ENCODE data around the gene KRT7. TPM values are rescaled to one million over a fixed set of nuclear protein-coding genes. Genes with fewer than 3 reads are reported as not detected.
"Not testable (repeated sequence)": the region's sequence is repeated elsewhere in the genome, so short reads cannot be mapped to it uniquely, and the experiment has no call there.

The KRT7 gene
- total RNA-seq, 1 experiment from 2014 or later, result 8.4 TPM

DNA sequence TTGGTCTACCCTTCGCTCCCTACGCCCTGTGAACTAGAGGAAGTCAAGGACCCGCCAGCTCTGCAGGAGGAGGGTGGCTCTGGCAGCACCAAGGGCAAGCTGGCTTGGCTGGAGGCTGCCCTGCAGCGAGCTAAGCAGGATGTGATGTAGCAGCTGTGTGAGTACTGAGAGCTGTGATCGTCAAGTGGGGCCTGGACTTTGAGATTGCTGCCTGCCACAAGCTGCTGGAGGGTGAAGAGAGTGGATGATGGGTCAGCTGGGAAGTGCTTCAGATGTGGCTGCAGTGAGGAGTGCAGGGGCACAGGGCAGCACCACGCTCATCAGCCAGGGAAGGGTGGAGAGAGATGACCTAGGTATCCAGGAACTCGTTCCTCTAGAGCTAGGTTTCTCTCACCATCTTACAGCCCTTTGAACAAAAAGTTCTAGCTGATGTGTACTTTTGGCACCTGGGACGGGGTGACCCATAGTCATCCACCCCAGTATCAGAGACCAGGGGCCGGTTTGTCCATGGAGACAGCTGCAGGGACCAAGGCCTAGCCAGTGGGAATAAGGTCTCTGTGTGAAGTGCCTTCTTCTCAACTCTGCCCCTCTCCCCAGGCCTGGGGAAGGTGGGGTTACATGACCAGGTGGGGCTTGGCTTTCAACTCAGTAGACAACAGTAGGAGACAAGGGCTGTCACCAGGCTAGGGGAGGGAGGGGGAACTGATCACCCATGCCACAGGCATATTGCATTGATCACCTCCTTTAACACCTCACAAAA lies 44.6 kb downstream of the KRT7 start:
- no peak for DNase-seq (ENCODE audit: low read depth)

- peak; percentile 76 for DNase-seq (ENCODE audit: low read depth)
Measured at GRCh38 chr12:52278575-52279421, 45.8 kb downstream of the KRT7 start.

- peak; percentile 72 for DNase-seq (ENCODE audit: low read depth)
Measured at GRCh38 chr12:52279422-52280318, 46.6 kb downstream of the KRT7 start.

GRCh38 chr12:52280319-52280795 lies 47.3 kb downstream of the KRT7 start:
- peak; percentile 98 for DNase-seq (ENCODE audit: low read depth)

DNA sequence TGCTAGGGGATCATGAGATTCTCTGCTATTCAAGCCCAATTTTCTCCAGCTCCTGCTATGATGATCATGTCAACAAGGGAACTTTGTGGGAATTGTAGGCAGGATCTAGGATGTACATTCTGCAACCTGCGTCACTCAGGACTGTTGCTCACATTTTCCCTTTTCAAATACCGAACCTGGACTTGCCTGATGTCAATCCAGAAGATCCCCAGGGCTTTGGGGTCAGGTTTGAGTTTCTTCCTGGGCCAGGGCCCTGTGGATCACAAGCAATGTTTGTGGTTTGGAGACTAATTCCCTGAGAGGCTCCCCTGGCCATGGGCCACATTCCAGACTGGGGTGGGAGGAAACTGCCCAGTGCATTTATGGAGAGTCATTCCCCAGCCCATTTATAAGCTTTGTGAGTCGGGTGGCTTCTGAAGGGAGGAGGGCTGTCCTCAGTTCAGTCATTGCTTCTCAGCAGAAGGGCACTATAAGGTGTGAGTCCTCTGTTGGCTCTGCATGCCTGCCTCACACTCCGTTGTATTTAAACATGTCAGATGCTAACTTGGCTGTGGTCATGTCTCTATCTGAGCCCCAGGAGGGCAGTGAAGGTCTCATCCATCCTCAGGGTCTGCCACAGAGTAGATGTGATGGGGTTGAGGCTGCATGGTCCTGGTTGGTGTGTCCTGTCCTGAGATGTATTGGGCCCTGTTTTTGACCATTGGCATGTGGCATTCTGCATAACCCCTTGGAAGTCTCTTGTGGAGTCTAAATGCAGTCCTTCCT lies 47.9 kb downstream of the KRT7 start:
- DNase-seq (ENCODE audit: low read depth), result peak; percentile 99

GRCh38 chr12:52284562-52285171 lies 51.6 kb downstream of the KRT7 start:
- peak; percentile 43 for DNase-seq (ENCODE audit: low read depth)

GRCh38 chr12:52285172-52285745 lies 52.2 kb downstream of the KRT7 start:
- DNase-seq (ENCODE audit: low read depth), result peak; percentile 91

DNA sequence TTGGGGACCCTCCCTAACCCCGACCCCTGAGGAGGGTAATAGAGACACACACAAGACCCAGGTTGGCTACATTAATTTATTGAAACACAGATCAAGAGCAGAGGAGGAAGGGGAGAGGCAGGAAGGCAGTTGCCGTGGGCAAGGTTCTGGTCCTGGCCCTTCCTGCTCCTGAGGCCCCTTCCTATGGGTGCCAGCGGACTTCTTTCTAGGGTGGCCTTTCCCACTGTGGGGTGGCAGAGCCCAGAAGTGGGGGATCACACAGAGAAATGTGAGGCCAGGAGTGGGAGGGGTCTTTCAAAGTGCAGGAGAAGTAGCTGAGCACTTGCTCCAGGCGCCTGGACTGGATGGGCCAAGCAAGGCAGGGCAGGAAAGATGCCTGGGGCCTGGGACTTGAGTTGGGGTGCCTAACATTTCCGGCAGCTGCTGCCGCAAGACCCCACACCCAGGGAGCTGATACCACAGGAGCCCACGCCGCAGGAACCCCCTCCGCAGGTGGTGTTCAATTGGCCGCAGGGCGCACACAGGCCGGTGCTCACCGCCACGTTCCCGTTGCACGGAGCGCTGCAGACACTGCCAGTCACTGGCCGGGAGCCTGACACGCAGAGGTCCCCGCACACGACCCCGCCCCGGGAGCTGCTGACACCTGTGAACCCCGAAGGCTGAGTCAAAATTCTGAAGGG lies 52.9 kb downstream of the KRT7 start:
- DNase-seq (ENCODE audit: low read depth), result no peak

DNA sequence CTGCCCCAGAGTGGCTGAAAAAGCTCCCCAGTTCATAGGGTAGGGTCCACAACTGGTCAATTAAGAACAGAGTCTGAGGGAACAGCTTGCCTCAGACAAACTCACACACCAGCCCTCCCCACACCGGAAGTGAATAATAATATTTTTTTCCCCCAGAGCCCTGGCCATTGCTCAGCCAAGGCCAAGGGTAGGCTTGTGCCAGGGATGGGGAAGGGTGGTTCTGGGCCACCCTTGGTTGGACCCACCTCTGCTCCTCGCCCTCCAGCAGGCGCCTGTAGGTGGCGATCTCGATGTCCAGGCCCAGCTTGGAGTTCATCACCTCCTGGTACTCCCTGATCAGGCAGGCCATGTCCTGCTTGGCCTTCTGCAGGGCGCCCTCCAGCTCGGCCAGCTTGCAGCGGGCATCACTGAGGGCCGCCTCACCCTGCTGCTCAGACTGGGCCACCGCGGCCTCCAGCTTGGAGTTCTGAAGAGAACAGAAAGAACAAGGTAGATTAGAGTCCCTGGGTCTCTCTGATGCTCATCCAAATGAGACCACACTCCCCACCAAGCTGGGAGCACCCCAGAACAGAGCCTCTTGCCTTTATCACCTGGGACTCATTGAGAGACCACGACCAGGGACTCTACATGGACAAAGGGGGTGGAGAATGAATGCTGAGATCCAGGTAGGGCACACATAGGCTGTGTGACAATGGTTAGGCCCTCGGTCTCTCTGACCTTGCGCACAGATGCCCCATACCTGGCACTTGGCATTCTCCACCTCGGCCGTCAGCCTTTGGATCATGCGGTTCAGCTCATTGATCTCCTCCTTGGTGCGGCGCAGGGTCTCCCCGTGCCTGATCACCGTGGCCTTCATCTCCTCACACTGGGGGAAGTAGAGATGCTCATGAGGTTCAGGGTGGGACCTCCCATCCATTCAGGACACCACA lies 54.1 kb downstream of the KRT7 start:
- peak; percentile 64 for DNase-seq (ENCODE audit: low read depth)

DNA sequence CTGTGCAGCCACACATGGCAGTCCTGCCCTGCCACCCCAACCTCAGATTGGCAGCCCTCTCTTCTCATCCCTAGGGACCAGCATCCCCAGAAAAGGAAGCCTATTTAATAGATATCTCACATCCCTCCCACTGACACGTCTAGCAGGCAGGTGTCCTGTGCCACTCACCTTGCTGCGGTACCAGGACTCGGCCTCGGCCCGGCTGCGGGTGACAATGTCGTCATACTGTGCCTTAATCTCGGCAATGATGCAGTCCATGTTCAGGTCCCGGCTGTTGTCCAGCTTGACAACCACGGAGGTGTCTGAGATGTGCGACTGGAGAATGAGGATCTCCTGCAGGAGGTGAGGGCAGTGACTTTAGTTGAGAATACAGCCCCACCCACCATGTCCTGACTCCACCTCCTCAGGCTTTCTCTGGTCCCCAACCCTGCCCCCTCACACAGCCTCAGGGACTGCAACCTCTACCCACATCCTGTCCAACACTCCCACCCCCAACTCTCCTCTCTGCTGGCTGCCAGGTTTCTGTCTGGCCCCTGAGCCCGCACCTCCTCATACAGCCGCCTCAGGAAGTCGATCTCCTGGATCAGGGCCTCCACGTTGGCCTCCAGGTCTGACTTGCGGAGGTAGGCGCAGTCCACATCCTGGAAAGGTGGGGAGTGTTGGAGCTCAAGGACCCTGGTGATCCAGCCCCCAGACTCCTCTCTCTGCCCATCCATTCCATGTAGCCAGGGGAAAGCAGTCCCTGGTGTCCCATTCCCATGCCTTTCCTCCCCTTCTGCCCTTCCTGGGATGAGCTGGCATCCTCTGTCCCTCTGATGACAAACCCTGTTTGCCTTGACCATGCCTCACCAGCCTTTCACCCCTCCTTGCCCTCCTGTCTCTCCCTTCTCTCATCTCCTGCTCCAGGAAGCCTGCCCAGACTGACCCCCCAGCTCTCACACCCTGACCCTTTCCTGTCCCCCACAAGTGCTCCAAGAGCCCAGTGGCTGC lies 55.1 kb downstream of the KRT7 start:
- DNase-seq (ENCODE audit: low read depth), result peak; percentile 90

- DNase-seq (ENCODE audit: low read depth), result not testable (repeated sequence)
Measured at GRCh38 chr12:52290483-52291134, 57.6 kb downstream of the KRT7 start.

- no peak for DNase-seq (ENCODE audit: low read depth)
Measured at GRCh38 chr12:52291267-52291935, 58.4 kb downstream of the KRT7 start, which contains the start of gene KRT81. TSS of gene KRT81 (minus strand) at chr12:52291534. CDS start at chr12:52291465, 69 bp downstream.

- DNase-seq (ENCODE audit: low read depth), result no peak
Measured at GRCh38 chr12:52293926-52294325, 60.9 kb downstream of the KRT7 start.

GRCh38 chr12:52294803-52295202 lies 61.8 kb downstream of the KRT7 start:
- DNase-seq (ENCODE audit: low read depth), result no peak

DNA sequence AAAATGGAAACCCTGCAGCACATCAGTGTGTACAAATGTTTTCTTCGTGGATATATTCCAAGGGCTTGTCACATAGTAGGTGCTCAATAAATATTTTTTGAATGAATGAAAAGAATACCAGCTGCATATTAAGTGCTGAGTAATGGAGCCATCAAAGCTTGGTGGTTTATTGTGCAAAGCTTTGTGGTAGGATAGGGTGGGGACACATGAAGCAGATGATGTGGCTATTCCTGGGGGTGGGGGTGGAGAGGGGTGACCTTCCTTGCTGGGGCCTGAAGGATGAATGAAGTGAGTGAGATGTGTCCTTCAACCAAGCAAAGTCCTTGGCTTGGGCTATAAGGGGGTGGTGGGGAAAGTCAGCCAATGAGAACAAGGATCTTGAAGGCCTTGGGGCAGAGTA lies 62.6 kb downstream of the KRT7 start:
- DNase-seq (ENCODE audit: low read depth), result peak; percentile 45
